Dermis blood vessel endothelial cell (primary cell): ENCODE data around the gene DMP1. TPM values are rescaled to one million over a fixed set of nuclear protein-coding genes. Genes with fewer than 3 reads are reported as not detected.

Source experiments
- DNase-seq: peaks from one replicate; pipeline ENCODE4 v3.0.0; 2010
- total RNA-seq: library from RNA; depleted of rRNA; stranded (reverse); fragments of >200 nt; gene quantifications from 2 replicates; pipeline ENCODE4 v1.2.3, GENCODE V29; 2014

DMP1 gene, protein sequence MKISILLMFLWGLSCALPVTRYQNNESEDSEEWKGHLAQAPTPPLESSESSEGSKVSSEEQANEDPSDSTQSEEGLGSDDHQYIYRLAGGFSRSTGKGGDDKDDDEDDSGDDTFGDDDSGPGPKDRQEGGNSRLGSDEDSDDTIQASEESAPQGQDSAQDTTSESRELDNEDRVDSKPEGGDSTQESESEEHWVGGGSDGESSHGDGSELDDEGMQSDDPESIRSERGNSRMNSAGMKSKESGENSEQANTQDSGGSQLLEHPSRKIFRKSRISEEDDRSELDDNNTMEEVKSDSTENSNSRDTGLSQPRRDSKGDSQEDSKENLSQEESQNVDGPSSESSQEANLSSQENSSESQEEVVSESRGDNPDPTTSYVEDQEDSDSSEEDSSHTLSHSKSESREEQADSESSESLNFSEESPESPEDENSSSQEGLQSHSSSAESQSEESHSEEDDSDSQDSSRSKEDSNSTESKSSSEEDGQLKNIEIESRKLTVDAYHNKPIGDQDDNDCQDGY
- total RNA-seq = not detected in 2 replicates

GRCh38 chr4:87649980-87650379 lies at the start of gene DMP1:
DMP1 (plus strand) TSS chr4:87650280; CDS start chr4:87656493, 6,213 bp downstream.
- DNase-seq = no peak

- no peak for DNase-seq
Measured at GRCh38 chr4:87601361-87601760, 48.7 kb upstream of the DMP1 start.

DNA sequence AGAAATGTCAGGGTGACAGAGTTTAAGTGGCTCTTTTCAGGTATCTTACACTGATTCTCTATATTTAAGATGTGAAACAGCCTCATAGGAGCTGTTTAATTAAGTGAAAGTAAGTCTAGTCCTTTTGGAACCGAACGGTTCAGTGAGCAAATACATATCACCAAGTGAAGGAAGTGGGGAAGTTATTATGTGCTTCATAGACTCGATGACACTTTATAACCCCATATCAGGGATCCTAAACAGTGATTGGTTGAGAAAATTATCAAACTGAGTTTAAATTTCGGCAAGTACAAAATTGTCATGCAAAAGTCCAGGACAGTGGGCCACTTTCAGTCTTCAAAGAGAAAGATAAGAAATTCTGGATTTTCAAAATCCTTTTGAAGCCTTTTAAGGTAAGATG lies 41.9 kb upstream of the DMP1 start, which contains the start of gene DSPP:
DSPP (plus strand) TSS at position 301 of the 400 bp plus-strand sequence. CDS start 2,380 bp downstream, outside the sequence.
- no peak for DNase-seq

DNA sequence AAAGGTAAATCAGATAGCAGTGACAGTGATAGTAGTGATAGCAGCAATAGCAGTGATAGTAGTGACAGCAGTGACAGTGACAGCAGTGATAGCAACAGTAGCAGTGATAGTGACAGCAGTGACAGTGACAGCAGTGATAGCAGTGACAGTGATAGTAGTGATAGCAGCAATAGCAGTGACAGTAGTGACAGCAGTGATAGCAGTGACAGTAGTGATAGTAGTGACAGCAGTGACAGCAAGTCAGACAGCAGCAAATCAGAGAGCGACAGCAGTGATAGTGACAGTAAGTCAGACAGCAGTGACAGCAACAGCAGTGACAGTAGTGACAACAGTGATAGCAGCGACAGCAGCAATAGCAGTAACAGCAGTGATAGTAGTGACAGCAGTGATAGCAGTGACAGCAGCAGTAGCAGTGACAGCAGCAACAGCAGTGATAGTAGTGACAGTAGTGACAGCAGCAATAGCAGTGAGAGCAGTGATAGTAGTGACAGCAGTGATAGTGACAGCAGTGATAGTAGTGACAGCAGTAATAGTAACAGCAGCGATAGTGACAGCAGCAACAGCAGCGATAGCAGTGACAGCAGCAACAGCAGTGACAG lies 35.7 kb upstream of the DMP1 start:
- DNase-seq = no peak

- no peak for DNase-seq
Measured at GRCh38 chr4:87616268-87616667, 33.8 kb upstream of the DMP1 start.

- no peak for DNase-seq
Measured at GRCh38 chr4:87620086-87620485, 30.0 kb upstream of the DMP1 start.

- no peak for DNase-seq
Measured at GRCh38 chr4:87620491-87620890, 29.6 kb upstream of the DMP1 start.

- DNase-seq = no peak
Measured at GRCh38 chr4:87622303-87622702, 27.8 kb upstream of the DMP1 start.

DNA sequence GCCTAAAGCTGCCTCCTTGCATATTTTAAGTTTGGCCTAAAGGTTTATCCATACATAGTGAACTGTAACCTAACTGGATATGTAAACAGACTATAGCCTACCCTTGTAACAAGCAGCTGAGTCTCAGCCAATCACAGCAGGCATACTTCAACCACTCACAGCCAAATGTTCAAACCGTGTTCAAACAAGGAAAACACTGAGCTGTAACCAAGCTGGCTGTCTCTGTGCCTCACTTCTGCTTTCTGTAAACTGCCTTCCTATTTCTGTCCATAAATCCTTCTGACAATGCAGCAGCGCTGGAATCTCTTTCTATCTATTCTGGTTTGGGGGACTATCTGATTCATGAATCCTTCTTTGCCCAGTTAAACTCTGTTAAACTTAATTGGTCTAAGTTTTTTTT lies 25.4 kb upstream of the DMP1 start:
- DNase-seq = no peak

DNA sequence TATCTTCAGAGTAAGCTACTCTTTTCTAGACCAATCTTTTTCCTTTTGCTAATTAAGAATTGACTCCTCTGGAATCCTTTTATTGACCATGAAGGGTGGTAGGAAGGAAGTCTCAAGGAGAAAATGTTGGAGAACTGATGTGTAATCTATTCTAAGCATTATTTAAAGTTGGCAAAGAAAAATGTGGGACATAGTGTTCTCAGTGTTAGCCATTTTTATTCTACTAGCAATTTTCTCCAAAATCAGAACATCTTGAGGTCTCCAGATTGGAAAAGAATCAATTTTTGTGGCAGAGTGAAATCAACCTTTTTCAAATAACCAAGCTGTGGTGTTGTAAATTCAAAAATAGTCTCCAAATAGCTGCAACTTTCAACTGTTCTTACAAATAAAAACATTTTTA lies 18.4 kb upstream of the DMP1 start:
- DNase-seq = no peak

- no peak for DNase-seq
Measured at GRCh38 chr4:87632469-87632868, 17.6 kb upstream of the DMP1 start.

- peak; percentile 71 for DNase-seq
Measured at GRCh38 chr4:87633243-87633642, 16.8 kb upstream of the DMP1 start.

- no peak for DNase-seq
Measured at GRCh38 chr4:87644286-87644685, 5.8 kb upstream of the DMP1 start.

DNA sequence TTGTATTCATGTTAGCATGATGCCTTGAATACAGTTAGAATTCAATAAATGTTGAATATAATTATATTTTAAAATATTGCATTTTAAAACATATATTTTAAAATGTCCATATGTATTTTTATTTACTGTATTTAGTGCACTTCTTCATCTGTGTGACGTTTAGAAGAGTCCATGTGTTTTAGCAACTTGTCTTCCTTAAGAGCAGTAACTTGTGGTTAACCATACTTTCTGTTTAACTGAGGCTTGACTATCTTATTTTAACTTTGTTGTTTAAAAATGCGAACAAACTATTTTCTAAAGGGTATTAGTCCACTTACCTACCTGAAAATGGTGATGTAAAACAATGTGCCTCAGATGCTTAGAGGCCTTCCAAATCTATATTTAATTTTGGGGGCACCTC lies 858 bp downstream of the DMP1 start:
- DNase-seq = no peak

- no peak for DNase-seq
Measured at GRCh38 chr4:87651941-87652340, 1.9 kb downstream of the DMP1 start.

DNA sequence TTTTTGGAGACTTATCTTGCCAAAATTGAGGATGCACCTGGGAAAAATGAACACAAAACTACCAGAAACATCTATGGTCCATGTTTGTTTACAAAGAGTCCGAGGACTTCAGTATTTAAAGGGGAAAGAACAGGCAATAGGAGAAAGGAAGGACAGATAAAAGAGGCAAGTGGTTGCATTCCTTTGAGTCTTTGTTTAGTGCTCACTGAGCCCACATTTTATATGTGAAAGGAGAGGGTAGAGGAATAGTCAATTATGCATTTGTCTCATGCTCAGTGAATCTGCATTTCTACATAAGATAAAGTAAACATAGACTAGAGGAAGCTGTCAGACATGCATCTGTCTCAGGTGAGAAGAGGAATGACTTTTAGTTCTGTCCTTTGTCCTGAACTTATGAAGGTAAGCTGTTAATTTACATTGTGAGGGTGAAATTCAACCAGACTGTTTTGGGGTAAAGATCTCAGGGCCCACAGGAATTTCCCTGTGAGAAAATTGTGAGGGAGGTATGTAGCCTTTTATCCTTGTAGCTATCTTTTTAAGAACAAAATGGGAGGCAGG lies 4.5 kb downstream of the DMP1 start:
- DNase-seq = no peak

GRCh38 chr4:87657525-87657924 lies 7.4 kb downstream of the DMP1 start:
- DNase-seq = peak; percentile 96

GRCh38 chr4:87659247-87659931 lies 9.3 kb downstream of the DMP1 start:
- peak; percentile 52 for DNase-seq

DNA sequence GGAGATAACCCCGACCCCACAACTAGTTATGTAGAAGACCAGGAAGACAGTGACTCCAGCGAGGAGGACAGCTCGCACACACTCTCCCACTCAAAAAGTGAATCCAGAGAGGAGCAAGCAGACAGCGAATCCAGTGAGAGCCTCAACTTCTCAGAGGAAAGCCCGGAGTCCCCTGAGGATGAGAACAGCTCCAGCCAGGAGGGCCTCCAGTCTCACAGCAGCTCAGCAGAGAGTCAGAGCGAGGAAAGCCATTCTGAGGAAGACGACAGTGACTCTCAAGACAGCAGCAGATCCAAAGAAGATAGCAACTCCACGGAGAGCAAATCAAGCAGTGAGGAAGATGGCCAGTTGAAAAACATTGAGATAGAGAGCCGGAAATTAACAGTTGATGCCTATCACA lies 12.8 kb downstream of the DMP1 start:
- DNase-seq = no peak

GRCh38 chr4:87669373-87669772 lies 19.3 kb downstream of the DMP1 start:
- no peak for DNase-seq

- DNase-seq = peak; percentile 21
Measured at GRCh38 chr4:87677731-87678130, 27.7 kb downstream of the DMP1 start.

DNA sequence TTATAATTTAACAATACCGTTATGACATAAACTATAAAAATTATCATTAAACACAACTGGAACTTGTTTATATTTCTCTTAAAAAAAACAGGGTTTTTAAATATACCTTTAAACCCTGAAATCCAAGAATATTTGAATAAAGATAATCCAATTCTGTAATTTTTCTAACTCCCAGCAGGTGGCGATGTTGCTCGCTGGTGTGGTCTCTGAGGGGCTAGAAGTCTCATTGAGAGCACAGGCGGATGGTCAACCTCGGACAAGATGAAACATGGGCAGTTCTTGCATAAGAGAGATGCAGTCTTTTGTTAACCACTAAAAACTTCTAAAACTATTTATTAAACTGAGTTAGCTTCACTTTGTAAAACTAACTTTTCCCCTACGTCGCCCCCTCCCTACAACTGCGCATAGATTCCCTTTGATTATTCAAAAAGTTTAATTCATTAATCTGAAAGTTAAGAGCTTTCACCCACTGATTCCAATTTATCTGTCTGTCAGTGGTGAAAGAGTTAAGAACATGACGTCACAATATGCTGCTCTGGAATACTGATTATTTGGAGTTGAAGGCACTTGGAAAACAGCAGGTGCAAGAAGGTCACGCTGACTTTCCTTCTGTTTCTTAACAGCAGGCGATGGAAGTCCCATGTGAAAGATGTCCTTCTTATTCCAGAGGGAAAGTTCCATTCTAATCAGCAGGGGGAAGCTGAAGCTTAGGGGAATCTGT lies 29.5 kb downstream of the DMP1 start:
- DNase-seq = peak; percentile 76
